UCSD-AML1 (cell line): ENCODE data around the gene CPEB4.

ENCODE experiments used
- DNase-seq: peaks from one replicate; lab custom pipeline; 2025; ENCODE audit not compliant: unreplicated experiment; lab: John Stamatoyannopoulos, UW

Gene CPEB4

GRCh38 chr5:173911623-173912022, 23.5 kb downstream of the CPEB4 start:
- DNase-seq: no peak

- DNase-seq: no peak
These were observed 25.7 kb downstream of the CPEB4 start for GRCh38 chr5:173913686-173914321.

DNA sequence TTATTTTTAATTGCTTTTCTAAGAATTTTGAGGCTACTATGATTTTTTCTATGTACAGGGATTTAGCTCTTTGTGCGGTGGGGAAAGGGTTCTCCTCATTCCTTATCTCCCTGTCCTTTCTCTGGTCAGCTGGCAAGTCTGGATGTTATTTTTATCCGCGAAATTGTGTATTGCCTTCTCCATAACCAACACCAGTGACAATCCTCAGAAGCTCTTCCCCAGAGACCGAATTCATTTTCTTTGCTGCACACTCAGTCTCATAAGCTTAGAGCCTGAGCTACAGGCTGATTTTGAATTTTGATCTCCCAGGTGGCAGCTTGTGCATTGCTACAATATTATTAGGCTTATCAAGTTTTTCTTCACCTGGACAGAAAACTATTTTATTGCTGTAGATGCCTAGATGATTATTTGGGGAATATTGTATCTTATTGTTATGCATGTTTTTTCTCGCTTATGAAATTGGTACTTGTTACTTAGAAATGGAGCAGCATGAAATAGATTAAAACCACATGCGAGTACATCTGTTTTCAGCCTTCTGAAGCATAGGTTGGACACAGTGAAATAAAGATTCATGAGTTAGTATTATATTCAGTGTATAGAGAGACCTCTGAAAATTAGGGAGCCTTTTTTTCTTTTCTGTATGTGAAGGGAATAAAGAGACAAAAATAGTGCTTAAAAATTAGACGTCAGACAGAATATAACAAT, 27.3 kb downstream of the CPEB4 start:
- no peak for DNase-seq

DNA sequence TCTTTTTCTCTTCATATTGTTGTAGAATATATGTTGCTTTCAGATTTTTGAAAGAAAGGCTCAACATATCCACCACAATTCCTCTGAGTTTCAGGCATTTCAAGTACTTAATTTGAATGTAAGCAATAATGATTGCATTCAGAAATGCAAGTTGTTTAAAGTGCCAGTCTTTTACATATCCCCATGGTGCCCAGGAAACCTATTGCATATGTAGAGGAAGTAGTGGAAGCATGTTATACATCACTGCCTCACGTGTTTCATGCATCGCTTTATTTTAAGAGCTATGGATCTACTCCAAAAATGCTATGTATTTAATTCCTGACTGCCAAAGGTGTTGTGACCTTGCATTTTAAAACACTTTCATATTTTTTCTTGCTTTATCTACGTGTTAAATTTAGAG, 28.1 kb downstream of the CPEB4 start:
- no peak for DNase-seq

- peak; percentile 40 for DNase-seq
These were observed 29.9 kb downstream of the CPEB4 start for GRCh38 chr5:173917788-173918786.

GRCh38 chr5:173919443-173919842, 31.3 kb downstream of the CPEB4 start:
- DNase-seq: no peak

- no peak for DNase-seq
These were observed 32.0 kb downstream of the CPEB4 start for GRCh38 chr5:173920024-173920753.

GRCh38 chr5:173920866-173921555, 32.9 kb downstream of the CPEB4 start:
- DNase-seq: no peak

DNA sequence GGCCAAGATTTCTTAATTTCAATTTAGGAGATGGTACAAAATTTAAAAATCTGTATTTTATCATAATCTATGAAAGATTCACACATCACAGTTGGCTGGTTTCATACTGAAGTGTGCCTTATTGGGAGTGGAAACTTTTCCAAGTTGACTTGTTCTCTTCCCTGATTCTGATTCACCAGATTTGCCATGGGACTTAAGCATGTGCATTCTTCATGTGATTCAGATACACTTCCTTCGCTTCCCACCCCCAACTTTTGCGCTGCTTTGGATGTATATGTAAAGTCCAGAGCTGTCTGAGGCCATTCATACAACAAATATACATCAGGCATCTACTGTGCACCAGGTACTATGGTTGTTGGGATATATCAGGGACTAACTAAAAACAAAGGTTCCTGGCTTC, 34.4 kb downstream of the CPEB4 start:
- no peak for DNase-seq

DNA sequence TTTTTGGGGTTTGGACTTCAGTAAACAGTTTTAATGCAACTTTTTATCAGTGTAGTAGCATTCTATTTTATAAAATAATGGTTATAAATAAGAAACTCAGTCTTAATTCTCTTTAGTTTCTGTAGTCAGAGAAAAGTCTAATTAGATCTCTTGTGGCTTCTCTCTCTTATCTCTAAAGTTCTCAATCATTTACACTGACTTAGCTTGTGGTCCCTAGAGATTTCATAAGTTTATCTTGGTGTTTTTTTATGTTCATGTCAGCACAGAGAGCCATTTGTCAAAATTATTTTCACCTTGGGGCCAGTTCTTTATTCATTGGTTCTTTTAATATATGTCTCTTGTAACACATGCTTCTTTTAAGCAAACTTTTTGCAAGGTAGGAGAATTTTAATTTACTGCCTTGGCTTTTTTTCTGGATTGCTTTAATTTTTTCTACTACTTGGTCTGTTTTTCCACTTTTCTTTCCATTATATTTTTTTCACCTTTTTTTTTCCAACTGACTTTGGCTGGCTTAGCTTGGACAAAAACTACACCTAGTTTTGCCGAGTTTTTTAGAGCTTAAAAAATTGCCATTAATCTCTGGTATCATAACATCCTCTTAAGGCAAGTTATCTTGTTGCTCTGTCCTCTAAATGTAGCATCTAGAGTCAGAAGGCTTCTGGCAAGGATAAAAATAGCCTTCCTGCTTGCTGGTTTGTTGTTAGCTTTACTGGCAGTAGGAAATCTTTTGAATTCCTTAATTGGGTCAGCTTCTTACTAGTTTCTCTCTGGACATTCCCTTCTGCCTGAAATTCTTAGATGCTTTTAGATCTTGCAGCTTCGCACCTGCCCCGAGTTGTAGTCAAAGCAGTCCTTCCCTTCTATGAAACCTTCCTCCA, 35.3 kb downstream of the CPEB4 start:
- DNase-seq: no peak

- DNase-seq: no peak
These were observed 36.8 kb downstream of the CPEB4 start for GRCh38 chr5:173924899-173925298.

DNA sequence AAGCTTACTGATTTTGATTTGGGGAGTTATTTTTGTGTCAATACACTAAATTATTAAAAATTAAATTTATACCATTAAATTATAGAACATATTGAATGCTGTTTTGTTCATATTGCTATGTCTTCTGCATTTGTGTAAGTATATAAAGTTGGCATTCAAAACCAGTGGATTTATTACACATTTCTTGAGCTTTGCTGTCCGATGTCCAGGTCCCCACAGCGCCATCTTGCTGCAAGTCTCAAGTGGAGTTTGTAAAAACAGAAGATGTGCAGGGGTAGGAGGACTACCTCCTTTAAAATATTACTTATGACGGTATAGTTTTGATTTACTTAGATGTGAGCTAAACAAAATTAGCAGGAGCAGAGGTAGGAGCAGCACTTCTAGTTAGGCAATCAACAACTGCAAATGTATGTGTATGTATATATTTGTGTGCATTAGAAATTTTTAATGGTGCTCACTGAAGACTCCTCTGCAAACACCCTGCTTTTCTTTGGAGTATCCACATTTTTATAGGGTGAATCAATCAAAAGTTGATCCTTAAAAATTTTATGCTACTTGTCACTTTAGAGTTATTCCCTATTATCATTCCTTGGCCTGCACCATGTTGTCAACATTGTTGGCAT, 37.4 kb downstream of the CPEB4 start:
- DNase-seq: peak; percentile 24

DNA sequence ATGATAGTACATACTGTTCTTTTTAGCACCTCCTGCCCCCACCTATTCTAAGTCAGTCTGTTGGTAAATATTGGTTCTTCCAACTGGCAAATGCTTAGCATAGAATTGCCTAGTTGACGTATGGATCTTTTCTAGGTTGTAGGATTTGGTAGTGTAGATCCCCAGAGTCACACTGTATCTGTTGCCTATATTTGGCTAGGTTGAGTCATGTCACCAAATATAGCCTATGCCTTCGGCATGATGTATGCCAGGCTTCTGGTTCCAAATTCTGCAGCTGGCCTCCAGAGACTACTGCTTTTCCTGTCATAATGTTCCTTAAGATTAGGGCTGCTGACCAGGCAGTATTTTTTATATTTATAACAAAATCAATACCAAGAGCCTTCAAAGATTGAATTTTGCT, 38.2 kb downstream of the CPEB4 start:
- DNase-seq: no peak

DNA sequence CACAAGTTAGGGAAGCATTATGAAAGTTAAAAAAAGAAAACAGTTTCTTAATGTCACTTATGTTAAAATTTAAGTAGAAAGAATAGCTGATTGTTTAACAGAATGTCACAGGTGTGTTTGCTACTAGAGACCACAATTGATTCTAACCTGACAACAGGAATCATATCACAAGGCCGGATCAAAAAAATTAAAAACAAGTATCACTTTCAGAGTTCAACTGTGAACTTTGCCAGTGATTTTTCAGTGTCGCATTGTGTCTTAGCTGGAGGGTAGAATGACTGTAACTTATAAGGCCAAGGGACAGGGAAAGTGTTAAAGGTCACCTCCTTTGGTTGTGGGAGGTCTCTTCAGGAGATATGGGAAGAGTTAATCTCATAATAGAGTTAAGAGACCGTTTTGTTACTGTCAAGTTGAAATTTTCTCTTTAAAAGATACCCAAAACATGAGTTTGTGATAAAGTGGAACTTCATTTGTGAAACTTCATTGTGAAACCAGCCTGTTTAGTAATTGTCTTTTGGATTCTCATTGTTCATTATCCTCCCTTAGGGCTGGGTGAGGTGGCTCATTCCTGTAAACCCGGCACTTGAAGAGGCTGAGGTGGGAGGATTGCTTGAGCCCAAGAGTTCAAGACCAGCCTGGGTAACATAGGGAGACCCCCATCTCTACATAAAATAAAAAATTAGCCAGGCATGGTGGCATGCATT, 40.9 kb downstream of the CPEB4 start:
- DNase-seq: no peak

- no peak for DNase-seq
These were observed 44.6 kb downstream of the CPEB4 start for GRCh38 chr5:173932695-173933139.

- DNase-seq: no peak
These were observed 45.8 kb downstream of the CPEB4 start for GRCh38 chr5:173933901-173934300.

- no peak for DNase-seq
These were observed 47.2 kb downstream of the CPEB4 start for GRCh38 chr5:173935396-173935795.

DNA sequence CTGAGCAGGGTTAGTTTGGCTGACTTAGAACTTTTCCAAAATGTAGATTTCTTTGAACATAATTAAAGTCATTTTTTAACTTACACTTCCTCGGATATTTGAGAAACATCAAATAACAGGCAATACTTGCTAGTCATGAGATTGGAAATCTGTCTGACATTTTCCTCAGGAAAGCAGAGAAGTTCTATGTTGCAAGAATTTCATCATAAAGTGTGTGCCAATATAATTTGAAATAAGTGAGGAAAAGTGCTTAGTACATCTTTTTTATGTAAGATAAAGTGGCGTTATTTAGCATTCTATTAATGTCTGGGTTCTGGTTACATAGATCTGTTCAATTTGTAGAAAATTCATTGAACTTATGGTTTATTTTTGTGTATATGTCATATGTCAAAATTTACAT, 52.1 kb downstream of the CPEB4 start:
- DNase-seq: no peak
